HG02759 (cell line): ENCODE measurements around the gene PTPRT.

Experiments
- ATAC-seq: cut with Tn5 transposase; IDR thresholded peaks from one replicate; pipeline ENCODE4 v1.9.1; 2021; ENCODE audit warnings: mild to moderate bottlenecking, moderate library complexity; ENCODE audit not compliant: unreplicated experiment

PTPRT gene

DNA sequence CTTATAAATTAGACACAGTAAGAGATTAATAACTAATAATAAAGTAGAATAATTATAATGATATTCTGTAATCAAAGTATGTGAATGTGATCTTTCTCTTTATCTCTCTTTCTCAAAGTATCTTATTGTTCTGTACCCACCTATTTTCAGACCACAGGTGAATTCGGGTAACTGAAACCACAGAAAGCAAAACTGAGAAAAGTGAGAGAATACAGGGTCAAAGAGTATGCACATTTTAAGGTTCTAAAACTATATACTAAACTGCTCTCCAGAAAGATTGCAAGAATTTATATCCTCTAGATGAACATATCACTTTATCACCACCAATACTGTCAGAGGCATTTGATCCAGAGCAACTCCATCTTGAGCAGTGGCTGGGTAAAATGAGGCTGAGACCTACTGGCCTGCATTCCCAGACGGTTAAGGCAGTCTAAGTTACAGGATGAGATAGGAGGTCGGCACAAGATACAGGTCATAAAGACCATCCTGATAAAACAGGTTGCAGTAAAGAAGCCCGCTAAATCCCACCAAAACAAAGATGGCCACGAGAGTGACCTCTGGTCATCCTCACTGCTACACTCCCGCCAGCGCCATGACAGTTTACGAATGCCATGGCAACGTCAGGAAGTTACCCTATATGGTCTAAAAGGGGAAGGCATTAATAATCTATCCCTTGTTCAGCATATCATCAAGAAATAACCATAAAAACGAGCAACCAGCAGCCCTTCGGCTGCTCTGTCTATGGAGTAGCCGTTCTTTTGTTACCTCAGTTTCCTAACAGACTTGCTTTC lies 211.3 kb downstream of the PTPRT start:
- ATAC-seq: no peak

- no peak for ATAC-seq
Observed at GRCh38 chr20:42975974-42976373, 213.7 kb downstream of the PTPRT start.

DNA sequence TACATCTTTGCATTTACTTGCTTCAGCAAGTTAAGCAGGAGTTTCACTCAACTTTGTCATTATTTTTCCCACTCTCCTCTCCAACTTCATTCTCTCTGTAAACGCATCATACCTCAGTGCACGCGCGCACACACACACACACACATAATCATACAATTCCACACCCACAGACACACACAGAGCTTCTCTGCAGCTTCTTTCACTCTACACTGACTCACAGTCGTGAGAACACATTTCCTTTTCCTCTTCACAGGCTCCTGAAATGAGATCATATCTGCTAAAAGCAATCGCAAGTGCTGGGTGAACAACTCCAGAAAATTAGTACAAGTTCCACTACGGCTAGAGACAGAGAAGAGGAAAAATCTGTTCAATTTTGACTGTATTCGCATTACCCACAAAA lies 215.4 kb downstream of the PTPRT start:
- ATAC-seq: no peak

GRCh38 chr20:42972591-42972990 lies 217.1 kb downstream of the PTPRT start:
- ATAC-seq: no peak

DNA sequence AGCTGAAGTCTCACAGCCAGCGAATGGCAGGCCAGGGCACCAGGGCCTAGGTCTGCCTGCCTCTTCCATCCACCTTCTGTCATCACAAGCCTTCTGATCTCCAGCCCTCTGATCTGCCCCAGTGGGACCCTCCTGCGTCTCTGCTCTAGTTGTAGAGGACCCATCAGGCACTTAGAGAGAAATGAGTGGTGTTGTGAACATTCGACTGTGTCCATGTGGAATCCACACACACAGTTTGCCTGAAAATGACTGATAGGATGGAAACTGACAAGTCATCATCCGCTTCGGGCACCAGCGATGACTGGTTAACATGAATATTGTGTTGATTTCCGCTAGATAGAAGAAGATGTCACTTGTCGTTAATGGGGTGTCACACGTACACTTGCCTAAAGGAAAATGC lies 221.0 kb downstream of the PTPRT start:
- no peak for ATAC-seq

DNA sequence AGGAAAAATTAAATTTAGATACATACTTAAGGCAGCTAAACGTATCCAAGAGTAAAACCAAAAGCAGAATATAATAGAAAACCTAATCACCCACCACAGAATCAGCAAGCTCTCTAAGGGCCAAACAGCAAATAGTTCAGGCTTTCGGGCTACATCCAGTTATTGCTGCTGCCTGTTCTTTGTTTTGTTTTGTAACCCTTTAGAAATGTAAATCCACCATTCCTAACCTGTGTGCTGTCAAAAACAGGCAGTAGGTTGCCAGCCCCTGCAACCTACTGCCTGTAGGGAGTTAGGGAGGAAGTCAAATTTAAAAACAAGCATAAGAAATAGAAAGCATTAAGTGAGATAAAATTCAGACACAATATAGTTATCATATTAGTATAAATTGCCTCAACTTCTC lies 225.9 kb downstream of the PTPRT start:
- no peak for ATAC-seq

- no peak for ATAC-seq
Observed at GRCh38 chr20:42961771-42962170, 227.9 kb downstream of the PTPRT start.

GRCh38 chr20:42959996-42960395 lies 229.7 kb downstream of the PTPRT start:
- ATAC-seq: no peak

DNA sequence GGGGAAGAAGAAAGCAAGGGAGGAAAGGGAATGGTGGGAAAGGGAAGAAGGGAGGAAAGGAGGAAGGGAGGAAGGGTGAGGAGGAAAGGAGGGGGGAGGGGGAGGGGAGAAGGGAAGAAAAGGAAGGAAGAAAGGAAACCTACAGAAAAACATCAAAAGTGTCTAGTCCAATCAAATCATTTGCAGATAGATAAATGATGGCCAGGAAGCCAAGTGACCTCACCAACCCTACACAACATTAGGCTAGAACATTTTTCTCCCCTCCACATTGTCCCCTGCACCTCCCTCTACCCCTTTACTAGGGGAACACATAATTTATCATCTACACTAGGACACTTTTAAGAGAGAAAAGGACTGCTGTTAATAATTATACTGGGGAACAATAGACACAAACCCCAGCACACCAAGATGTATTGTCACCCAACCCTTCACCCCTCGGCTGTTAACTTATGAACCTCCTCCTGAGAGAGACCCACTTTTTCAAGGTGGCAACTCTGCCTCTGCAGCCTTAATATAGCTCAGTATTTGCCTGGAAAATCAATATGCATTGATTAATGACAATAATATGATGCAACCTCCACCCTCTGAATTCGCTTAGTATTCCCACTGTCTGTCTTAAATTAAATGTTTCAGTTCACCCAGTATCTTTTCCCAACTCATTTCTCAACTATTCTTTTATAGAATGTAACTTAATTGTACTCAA lies 231.2 kb downstream of the PTPRT start:
- ATAC-seq: no peak

GRCh38 chr20:42957704-42958095 lies 232.0 kb downstream of the PTPRT start:
- ATAC-seq: no peak

GRCh38 chr20:42957018-42957703 lies 232.5 kb downstream of the PTPRT start:
- ATAC-seq: no peak

DNA sequence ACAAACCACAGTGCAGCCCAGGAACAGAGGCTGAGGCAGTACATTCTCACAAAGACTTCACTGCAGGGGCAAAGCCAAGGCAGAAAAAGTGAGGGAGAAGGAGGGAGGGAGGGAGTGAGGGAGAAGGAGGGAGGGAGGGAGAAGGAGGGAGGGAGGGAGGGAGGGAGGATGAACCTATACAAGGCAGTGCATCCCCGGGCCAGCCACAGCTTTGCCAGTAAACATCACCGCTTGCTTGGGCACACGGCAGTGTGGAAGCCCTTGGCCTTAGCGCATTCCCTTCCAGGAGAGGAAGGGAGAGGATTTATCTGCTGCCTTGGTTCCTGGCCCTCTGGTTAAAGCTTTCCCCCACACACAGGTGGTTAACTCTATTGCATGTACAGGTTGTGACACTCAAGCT lies 234.0 kb downstream of the PTPRT start:
- ATAC-seq: no peak

DNA sequence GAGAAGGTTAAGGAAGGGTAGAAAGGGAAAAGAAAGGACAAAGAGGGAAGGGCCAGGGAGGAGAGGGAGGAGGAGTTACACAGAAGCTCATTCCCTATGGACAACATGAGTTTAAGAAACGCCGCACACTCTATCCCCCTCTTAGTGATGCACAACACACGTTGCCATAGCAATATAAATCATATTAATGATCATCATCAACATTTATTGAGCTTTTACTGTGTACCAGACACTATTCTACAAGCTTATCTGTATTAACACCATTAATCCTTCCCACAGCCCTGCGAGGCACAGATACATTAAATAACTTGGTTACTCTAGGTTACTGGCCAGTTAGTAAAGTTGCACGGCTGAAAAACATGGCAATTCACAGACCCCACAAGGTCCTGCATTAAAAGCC lies 234.8 kb downstream of the PTPRT start:
- no peak for ATAC-seq

GRCh38 chr20:42949950-42950349 lies 239.8 kb downstream of the PTPRT start:
- ATAC-seq: no peak

- ATAC-seq: no peak
Observed at GRCh38 chr20:42945234-42945994, 244.3 kb downstream of the PTPRT start.

DNA sequence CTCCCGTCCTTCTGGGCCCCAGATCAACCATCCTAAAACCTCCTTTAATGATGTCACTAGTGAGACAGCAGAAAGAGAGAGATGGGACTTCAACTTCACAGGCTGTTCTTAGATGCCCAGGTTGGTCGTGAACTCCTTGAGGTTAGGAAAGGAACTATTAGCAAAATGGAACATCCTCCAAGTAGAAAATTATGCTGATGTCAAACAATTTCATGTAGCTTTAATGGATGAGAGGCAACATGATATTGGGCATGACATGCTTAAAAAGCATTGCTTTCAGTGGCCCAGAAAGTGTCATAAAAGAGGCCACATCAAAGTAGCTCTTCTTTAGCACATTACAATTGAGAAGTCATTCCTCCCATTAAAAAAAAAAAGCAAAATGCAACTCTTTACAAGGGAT lies 248.1 kb downstream of the PTPRT start:
- ATAC-seq: no peak

DNA sequence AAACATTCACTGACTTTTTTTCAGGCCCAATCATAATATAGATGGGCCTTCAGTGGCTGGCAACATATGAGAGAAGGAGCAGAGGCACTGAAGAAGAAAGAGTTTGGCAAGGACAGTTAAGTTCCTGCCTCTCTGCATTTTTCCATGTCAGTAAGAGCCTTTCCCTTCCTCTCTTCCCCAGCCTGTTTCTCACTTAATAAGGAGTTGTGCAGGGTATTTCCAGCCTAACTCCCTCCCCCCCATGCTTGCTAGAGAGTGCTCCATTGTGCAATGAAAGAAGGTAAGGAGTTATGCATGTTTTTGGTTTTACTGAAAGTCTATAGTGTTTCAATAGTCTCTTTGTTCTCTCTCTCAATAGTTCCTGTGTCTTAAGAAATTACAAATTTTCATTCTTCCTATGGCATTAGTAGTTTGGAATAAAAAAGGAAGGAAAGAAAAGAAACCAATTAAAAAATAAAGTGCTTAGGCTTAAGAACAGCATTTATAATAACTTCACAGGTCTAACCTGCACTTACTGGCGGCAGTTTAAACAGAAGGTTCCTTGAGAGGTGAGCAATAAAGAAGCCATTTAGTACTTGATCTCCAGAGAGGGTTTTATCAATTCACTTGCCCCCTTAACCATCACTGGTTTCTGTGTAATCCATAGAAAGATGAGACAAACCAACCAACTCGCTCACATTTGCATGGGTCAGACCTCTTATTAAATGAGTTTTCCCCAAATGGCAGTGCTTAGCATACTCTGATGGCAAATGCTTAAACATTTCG lies 251.1 kb downstream of the PTPRT start:
- no peak for ATAC-seq

- no peak for ATAC-seq
Observed at GRCh38 chr20:42936482-42936881, 253.2 kb downstream of the PTPRT start.

DNA sequence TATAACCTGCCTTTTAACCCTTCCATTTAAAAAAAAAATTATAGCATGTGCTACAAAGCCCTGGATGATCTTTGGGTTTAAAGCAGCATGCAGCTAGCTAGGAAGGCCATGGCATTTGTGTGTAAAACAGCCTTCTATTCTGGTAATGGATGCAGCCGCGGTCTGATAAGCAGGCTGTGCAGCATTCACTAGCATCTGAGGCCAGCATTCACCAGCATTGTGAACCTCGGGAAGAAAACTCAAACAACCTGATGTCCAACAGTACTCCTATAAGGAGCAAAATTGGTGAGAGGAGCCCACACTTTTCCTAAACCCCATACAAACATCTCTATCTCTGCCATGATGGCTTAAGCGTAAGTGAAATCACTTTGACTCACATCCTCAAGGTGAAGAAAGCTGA lies 265.5 kb downstream of the PTPRT start:
- no peak for ATAC-seq

DNA sequence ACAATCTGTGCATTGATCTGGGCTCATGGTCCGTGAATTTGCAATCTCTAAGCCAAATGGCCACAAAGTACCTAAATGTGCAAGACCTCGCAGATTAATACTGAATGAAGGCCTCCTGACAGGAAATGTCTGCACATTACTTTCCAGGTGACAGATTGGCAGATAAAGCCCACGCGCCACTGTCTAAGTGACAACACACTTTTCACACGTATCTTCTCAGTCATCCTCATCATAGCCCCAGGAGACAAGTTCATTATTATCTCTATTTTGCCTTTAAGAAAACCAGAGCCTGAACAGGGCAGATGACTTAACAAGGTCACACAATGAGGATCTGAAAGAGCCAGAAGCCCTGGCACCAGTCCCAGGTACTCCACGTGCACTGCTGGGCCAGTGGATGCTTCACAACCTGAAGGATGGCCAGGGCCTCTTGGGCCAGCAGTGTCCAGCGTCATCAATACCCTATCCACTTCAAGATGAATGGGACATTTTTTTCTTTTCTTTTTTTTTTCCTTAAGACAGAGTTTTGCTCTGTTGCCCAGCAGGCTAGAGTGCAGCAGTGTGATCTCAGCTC lies 266.3 kb downstream of the PTPRT start:
- no peak for ATAC-seq
